DMS79 treated with DMSO at 0.1 percent for 48 hours (cell line): ENCODE measurements around the gene CLASP2.
"Not testable (repeated sequence)": the region's sequence is repeated elsewhere in the genome, so short reads cannot be mapped to it uniquely, and the experiment has no call there.

Source experiments
- DNase-seq: peaks from one replicate; lab custom pipeline; 2025; lab: John Stamatoyannopoulos, UW

Gene CLASP2

GRCh38 chr3:33451994-33452393 lies 266.1 kb downstream of the CLASP2 start:
- not testable (repeated sequence) for DNase-seq

DNA sequence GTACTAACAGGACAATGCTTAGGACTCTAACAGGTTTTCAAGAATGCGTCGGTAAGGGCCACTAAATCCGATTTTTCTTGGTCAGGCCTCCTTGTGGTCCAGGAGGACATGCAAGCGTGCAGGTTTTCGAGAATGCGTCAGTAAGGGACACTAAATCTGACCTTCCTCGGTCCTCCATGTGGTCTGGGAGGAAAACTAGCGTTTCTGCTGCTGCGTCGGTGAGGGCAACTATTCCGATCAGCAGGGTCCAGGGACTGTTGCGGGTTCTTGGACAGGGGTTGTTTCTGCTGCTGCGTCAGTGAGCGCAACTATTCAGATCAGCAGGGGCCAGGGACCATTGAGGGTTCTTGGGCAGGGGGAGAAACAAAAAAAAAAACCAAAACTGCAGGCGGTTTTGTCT lies 270.1 kb downstream of the CLASP2 start:
- no peak for DNase-seq

- not testable (repeated sequence) for DNase-seq
These were observed 270.8 kb downstream of the CLASP2 start for GRCh38 chr3:33447256-33447625.
